CMK (cell line): ENCODE measurements around the gene GCG.

Experiments used
- DNase-seq: peaks from one replicate; pipeline ENCODE4 v3.0.0-alpha.2; 2010; ENCODE audit warnings: low read depth

GCG gene

GRCh38 chr2:162149466-162149865, 2.6 kb downstream of the GCG start:
- no peak for DNase-seq

DNA sequence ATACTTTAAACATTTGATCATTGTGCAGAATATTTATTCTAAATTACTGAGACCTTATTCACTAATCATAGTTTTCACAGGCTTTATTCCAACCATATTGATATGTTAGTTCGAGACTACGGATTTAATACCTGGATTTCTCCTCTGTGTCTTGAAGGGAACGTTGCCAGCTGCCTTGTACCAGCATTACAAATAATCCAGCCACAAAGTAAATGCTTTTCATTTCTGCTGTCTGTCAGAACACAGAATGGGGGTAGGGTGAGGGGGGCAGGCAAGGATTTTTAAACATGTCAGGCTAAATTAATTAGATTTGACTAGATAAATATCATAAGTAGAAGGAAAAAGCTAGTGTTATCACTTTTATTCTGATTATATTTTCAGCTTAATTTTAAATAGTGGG, 3.1 kb downstream of the GCG start:
- no peak for DNase-seq

DNA sequence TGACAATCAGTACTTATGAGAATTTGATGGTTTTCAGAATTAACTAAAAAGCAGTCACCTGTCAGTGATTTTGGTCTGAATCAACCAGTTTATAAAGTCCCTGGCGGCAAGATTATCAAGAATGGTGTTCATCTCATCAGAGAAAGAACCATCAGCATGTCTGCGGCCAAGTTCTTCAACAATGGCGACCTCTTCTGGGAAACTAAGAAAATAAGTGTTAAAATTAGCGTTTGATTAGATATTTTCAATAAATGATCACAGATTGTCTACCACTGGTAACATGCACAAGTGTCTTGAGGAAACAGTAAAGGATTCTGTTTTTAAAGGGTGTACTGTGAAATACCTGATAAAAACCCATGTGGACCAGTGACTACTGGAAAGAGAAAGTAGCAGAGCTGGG, 8.1 kb downstream of the GCG start:
- no peak for DNase-seq

- DNase-seq: no peak
Observed at GRCh38 chr2:162138310-162138709, 13.7 kb downstream of the GCG start.

DNA sequence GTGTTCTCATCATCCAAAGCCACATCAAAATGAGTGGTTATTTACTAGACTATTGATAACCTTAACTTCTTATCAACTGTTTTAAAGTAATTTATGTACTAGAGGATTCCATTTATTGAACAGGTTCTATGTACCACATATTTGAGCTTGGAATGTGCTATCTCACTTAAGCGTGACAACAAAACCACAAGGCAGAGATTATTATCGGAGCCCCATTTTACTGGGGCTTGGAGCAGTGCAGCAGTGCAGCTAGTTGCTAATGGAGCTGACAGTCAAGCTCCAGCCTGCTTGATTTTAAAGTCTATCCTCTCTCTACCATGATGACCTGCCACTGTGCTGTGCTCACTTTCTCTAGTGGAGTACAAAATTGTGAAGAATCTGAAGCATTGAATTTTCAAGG, 24.6 kb downstream of the GCG start:
- no peak for DNase-seq

- DNase-seq: no peak
Observed at GRCh38 chr2:162126527-162126926, 25.5 kb downstream of the GCG start.

DNA sequence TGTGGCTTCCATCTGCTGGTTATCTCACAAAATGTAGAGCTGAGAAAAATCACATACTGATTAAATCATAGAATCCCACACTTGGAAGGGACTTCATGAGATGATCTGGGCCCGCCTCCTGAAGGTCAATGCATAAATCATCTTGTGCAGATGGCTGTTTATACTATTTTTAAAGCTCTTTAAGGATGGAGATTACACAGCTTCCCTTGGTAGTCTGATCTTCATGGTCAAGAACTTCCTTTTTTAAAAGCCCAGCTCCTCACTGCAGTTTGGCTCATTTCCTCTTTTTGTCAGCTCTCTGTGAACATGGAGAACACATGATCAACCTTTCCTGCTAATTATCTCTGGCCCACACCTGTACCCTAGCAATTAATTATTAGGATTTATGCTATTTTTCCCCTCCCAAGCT, 25.9 kb downstream of the GCG start:
- DNase-seq: no peak

DNA sequence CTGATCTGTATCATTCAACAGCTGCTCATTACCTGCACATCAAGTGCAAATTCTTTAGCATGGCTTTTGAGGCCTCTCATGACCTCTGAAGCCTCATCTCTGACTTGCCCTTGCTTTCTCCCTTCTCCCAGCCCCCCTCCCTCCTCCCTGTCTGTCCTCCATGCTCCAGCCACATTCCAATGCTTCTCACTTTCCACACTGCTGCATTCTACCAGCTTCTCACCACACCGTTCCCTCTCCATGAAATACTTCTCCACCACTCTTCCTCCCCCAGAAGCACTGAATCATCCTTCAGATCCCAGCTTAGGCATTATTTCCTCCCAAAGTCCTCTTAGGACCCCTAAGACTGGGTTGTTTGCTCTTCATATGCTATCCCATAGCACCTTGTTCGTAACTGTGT, 26.9 kb downstream of the GCG start:
- DNase-seq: no peak

DNA sequence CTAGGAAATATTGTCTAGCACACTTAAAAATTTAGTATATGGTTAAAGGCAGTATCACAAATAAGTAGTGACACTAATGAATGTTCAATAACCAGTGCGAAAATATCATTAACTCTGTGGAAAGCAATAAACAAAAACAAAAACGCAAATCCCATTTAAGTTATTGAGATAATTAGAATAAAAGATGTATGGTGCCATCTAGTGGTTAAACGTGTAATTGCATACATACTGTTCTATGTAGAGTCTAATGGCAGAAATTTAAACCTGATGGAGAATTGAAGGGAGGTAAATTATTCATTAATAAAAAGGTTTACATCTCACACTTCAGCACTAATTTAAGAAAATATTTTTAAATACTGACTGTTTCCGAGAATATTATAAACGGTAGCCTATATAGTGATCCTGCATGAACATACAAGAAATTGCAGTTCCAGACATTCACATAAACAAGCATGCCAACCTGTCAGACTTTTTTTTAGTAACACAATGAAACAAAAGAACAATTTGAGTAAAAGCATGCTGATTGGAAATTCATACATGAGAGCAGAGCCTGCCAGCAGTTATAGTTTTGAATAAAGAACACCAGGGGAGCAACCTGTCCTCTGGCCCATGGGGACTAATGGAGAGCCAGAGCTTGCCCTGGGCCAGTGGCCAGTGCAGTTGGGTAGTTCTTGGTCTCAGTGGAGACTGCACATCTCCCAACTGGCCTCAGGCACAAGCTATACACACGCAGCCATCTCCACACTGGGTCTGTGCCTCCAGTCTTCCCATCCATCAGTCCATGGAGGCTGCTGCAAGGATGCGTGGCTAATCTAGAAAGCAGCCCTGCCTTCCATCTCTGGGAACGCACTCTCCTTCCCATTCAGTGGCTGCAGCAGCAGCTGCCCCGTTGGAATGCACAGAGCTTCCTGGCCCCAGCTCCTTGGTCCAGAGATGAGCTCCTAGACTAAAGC, 28.0 kb downstream of the GCG start:
- no peak for DNase-seq

DNA sequence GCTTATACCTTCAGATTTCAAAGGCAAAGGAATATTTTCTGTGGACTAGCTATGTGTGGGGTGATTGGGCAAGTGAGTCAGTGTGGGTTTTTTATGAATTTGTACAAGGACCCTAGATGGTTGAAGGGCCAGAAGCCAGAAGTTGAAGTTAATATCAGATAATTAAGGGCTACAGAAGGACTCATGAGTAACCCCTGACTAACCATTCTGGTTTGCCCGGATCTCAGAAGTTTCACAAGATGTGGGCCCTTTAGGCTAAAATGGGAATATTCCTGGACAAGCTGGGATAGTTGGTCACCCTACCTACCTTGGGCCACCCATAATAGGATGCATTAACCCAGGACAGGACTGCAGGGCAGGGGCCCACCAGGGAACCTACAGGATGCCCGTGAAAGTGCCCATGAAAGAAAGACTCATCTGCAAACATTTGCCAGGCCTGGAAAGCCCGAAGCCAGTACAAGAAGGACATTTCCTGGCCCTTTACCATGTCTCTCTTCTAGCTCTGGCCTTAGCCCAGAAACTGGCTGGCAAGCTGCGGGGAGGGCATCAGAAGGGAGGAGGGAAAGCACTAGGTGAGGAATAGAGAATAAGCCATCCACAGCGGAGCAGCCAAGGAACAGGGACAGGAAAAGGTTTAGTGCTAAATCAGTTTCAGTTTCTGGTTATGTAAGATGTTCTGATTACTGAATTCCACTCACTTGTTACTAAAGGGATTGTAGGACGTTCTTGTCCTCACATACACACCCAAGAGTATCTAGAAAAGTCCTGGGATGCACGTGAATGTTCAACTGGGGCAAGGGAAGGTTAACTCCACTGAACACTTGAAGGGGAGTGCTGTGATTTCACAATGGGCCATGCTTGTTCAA, 33.6 kb downstream of the GCG start:
- no peak for DNase-seq

GRCh38 chr2:162116352-162116751, 35.7 kb downstream of the GCG start:
- no peak for DNase-seq

- no peak for DNase-seq
Observed at GRCh38 chr2:162115076-162115475, 37.0 kb downstream of the GCG start.

DNA sequence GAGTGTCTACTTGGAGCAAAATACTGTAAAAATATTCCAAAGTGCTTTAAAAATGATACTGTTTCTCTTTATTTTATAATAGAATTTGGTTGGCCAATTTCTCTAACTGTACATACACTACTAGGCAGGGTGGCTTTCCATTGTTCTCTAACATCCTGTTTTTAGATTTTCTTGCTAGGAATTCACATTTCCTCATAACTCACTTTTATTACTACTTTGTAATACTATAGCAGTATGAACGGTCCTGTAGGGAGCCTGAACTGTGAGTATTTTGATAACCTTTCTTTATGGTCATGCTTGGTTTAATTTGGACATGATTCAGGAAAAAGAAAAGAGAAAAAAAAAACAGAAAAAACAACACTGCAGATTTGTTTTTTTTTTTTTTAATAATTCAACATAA, 37.8 kb downstream of the GCG start:
- DNase-seq: no peak

- DNase-seq: no peak
Observed at GRCh38 chr2:162113776-162114168, 38.3 kb downstream of the GCG start.

DNA sequence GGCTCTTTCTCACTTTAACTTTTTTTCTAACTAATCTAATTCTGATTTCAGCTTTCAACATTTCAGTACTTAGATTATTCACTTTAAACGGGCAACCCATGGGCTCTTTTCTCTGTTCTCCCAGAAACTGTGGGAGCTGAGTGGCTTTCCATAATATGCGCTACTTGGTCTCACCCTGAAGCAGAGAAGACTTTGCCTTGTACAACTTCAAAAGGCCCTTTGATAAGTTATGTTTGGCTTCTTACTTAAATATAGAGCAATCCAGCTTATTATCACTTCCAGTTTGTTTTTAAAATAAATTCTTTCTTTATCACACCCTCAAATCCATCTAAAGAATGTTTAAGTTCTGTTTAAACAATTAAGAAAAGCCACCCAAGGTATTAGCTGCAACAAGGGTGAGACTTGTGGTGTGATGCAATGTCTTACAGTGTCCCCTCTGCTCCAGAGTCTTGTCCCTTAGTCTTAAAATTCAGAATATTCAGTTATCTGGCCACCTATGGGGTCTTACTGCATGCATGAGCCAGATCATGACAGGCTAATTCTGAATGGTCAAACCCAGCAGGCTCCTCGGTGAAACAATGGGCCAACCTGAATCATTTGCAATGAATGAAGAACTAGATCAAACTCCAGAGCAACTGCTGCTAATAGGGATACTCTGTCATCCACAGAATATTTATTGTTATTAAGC, 38.8 kb downstream of the GCG start:
- DNase-seq: no peak

DNA sequence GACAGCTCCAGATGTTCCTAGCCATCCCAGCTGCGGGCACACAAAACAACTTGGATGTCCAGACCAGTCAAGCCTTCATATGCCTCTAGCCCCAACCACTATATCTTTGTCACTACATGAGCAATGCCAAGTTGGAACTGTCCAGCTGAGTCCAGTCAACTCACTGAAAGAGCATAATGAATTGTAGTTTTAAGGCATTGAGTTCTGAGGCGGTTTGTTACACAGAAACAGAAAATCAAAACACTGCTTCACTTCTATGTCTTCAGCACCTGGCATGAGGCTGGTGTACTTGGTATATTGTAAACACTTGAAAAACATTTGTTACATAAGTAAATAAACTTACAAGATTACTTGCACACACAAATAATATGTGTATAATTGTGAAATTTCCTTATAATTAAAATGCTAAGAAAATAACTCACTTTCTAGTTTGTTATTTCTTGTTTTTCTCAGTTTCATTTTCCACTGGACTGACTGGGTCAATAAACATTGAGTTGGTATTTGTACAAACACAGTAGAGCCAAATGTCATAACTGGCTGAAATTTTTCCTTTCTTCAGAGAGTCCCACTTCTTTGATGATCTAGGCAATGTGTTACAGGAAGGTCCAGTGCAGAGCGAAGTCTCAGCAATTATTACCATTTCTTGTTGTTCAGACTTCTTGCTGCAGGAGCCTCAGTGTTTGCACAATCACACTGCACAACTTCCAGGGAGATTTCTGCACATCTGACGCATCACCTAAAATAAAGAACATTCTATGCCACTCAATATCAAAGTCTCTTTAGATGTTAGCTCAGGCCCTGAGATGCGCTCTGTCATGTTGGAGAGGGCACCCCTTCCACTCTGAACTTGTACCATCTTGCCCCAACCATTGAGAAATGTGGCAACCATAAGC, 39.8 kb downstream of the GCG start:
- no peak for DNase-seq

GRCh38 chr2:162107361-162107901, 44.6 kb downstream of the GCG start:
- DNase-seq: no peak

- DNase-seq: no peak
Observed at GRCh38 chr2:162106746-162107145, 45.3 kb downstream of the GCG start.

DNA sequence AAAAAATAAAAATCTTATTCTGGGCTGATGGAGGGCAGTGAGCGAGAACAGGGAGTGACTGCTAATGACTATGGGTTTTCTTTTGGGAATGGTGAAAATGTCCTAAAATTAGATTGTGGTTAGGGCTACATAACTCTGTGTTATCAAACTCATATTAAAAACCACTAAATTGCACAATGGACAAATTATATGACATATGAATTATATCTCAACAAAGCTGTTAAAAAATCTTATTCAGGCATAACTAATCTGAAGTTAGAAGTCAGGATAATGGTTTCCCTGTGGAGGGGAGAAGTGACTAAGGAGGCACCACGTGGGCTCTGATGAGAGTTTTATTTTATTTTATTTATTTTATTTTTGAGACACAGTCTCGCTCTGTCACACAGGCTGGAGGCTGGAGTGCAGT, 45.9 kb downstream of the GCG start:
- DNase-seq: no peak

DNA sequence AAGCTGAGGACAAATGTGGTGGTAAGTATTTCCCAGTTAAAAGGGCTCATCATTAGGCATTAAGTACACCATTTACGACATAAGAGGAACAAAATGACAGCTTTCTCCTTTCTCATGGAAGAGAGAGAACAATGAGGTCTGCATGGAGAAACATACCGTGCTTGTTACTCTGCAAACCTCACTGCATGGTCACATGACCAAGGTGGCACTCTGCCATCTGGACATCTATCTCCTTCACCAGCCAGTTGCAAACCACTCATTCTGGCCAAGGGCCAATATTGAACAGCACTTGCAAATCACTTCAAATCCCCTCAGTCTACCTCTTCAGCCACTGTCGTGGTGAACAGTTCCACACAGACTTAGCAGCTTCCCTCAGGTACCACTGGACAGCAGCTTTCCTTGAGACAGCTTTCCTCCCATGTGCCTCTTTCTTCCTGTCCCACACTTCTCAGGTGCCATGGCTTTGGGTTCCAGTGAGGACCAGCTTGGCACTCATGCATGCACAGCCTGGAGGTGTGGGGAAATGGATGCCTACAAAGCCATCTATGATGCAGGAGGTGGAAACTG, 48.5 kb downstream of the GCG start:
- no peak for DNase-seq

GRCh38 chr2:162100579-162100978, 51.5 kb downstream of the GCG start:
- no peak for DNase-seq
